NCI-H526 treated with DMSO at 0.1 percent for 48 hours (cell line): ENCODE data around the gene RCAN2.
"Not testable (repeated sequence)": the region's sequence is repeated elsewhere in the genome, so short reads cannot be mapped to it uniquely, and the experiment has no call there.

ENCODE experiments used
- DNase-seq: peaks from one replicate; lab custom pipeline; 2025; lab: John Stamatoyannopoulos, UW

RCAN2 gene

GRCh38 chr6:46440141-46440540, 51.1 kb downstream of the RCAN2 start:
- no peak for DNase-seq

- DNase-seq, result no peak
These were observed 53.0 kb downstream of the RCAN2 start for GRCh38 chr6:46438245-46438644.

DNA sequence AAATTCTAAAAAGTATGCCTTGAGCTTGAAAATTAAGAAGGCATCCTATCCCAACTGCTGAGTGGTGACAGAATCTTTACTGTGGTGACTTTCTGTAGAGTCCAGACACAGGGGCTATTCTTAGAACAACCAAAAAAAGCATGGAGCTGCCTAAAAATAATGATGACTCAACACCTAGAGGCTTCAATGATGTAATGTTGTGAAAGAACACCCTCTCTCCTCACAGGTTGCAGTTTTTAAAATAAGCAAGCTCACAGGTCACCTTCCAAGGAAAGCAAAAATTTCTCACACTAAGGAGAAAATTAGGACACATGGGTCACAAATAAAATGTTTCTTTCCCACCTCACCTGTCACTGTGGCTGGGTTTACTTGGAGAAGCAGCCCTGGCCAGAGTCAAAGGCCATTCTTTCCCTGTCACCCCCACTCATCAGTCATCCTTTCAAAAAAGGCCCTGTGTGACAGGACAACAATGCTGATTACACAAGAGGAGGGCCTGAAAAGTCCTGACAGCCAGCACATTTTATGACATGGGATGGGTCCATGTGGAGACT, 53.5 kb downstream of the RCAN2 start:
- no peak for DNase-seq

DNA sequence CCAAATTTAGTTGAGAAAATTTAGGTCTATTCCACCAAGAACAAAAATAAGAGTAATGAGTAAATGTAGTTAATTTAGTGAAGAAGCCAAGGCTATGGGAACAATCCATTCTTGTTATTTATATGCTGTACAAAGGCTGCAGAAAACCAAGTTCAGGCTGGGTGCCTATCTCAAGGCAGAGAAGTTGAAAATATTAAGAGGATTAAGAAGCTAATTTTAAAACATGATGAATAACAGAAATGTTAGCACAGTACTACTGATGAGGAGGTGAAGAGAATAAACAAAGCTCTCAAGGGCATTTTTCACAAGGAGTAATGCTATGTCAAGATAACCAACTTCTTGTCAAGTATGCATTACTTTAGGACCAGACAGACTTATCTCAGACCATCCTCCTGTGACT, 68.6 kb downstream of the RCAN2 start:
- DNase-seq, result no peak

DNA sequence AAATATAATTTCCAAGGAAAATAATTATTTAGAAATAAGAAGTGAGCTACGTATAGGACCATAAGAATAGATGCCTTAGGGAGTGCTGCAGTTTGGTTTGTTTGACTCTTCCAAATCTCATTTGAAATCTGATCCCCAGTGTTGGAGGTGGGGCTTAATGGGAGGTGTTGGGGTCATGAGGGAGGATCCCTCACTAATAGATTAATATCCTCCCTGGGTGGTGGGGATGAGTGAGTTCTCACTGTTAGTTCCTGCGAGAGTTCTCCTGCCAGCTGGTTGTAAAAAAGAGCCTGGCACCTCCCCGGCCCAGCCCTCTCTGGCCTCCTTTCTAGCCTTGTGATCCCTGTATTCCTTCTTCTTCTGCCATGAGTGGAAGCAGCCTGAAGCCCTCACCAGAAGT, 69.3 kb downstream of the RCAN2 start:
- no peak for DNase-seq

DNA sequence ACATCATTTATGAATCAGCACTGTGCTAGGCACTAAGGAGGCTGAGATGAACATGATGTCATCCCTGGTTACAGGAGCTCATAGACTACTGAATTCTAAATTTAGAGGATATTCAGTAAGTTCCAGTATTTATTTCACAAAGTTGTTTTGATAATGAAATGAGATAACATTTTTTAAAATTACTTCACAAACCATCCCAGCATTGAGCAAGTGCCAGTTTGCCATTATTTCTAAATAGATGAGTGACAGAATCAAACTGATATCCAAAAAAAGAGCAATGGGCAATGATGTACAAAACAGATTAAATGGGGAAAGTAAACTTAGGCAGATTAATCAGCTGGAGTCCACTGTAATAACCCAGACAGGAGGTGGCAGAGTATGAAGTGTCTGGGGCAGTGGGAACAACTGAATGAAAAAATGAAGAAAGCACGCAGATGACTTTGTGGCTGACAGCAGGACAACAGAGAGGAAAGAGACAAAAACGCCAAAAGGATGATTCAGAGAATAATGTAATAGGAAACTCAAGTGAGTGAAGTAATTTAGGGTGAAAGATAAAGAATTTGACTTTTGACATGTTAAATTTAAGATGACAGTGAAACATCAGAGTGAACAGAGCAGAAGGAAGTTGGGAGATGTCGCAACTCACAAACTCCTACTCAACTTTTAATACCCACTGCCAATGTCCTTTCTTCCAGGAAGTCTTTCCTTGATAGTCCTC, 70.2 kb downstream of the RCAN2 start:
- DNase-seq, result no peak

DNA sequence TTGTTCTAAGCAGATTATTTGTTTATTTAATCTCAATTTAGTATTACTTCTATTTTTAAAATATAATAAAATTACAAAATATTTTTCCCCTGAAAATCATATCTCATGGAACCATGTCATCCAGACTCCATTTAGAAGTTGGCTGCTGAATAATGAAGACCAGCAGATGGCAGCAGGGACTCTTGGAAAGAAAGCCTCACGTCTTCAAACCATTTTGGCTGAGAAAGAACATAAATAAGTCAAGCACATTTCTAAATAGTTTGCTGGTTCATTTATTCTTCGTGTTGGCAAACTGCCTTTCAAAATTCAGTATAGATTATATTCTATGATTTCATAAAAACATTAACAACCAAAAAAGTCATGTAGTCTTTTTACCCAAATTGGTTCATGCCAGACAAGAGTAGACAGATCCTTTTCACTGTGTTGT, 71.7 kb downstream of the RCAN2 start:
- DNase-seq, result peak; percentile 17

GRCh38 chr6:46414398-46414797, 76.9 kb downstream of the RCAN2 start:
- no peak for DNase-seq

- DNase-seq, result no peak
These were observed 78.6 kb downstream of the RCAN2 start for GRCh38 chr6:46412662-46413061.

DNA sequence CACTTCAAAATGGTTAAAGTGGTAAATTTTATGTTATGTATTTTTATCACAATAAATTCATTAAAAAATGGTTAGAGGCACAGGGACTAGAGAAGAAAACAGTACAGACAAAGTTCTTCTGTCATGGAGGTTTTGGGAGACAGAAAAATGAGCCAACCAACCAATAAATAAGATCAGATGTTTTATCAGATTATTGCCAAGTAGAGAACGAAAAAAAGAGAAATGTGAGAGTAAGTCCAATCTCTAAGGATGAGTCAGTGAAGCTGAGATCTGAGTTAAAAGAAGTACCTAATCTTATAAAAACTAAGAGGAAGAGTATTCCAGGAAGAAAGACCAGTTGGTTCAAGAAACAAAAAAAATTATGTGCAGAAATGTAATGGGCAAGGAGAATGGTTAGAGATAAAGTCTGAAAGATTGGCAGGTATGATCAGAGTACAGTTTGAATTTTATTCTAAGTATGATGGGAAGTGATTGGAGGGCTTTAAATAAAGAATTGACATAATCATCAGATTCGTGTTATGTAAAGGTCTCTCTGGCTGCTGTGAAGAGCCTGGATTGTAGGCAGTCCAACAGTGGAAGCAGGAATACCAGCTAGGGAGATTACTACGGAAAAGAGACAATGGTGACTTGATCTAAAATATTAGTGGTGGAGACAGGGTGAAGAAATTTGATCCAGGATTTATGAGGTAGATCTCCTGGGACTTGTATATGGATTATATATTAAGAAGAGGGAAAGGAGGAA, 79.6 kb downstream of the RCAN2 start:
- no peak for DNase-seq

- peak; percentile 44 for DNase-seq
These were observed 80.8 kb downstream of the RCAN2 start for GRCh38 chr6:46410334-46410953.

DNA sequence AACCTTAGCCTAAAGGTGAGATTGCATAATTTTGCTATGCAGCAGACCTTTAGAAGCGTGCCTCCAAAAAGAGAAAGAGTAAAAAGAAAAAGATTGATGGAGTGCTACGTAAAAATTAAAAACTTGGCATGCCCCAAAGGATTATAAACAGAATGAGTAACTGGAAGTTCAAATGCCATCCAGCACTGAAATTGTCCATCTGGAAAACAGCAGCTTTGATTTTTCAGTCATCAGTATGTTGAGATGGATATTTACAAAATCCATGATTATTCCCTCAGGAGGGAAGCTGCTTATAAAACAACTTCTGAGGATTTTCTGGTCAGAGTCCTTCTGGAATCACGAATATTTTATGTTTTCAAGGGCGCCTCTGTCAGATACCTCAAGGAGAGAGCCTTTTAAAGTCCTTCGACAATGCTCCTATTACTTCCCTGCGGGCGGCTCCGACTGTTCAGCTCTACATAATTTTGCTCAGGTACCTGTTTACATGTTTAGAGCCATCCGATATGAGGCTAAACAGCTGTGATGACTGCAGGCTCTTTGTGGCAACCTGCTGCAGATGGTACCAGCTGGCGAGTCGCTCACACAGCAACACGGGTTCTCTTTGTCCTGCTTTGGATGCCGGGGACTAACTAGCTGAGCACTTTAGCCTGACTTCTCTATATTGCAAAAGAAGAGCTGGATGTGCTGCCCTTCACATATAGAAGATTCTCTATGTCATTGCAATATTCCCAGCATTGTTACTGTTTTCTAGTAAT, 83.3 kb downstream of the RCAN2 start:
- DNase-seq, result no peak

DNA sequence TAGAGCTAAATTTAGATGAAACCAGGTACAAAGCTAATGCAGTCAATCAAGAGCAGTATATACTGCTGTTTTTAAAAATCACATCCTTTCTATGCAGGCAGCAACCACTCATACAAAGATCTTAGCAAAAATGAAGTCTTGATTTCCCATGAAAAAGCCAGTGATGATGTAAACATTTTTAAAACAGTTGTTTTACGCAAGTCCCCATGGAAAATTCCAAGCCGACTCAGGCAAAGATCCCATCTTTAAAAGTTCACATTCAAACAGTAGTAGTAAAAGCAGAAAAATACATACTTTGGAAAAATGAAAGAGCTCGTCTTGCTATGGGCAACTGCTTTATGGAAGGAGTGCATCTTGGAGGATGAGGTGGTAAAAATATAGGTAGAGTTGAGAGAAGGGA, 84.0 kb downstream of the RCAN2 start:
- DNase-seq, result no peak

DNA sequence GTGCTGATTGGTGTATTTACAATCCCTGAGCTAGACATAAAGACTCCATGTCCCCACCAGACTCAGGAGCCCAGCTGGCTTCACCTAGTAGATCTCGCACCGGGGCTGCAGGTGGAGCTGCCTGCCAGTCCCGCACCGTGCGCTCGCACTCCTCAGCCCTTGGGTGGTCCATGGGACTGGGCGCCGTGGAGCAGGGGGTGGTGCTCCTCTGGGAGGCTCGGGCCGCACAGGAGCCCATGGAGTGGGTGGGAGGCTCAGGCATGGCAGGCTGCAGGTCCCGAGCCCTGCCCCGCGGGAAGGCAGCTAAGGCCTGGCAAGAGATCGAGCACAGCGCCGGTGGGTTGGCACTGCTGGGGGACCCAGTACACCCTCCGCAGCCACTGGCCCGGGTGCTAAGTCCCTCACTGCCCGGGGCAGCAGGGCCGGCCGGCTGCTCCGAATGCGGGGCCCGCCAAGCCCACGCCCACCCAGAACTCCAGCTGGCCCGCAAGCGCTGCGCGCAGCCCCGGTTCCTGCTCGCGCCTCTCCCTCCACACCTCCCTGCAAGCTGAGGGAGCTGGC, 85.5 kb downstream of the RCAN2 start:
- not testable (repeated sequence) for DNase-seq

GRCh38 chr6:46400898-46401297, 90.4 kb downstream of the RCAN2 start:
- no peak for DNase-seq

DNA sequence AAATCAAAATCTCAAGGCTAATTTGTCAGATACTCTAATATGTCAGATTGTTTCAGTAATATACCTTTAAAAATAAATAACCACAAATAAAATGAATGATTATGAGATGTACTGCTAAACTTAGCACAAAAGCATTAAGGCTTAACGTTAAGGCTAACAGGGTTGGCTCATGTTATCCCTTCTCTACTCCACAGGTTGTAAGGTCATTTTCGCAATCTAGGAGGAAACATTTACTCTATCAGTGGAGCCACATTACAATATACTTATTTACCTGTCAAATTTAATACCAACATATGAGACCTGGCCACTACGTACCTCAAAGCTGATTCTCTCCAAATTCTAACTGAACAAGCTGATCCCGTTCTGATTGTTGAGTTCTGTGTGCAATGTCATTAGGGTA, 95.7 kb downstream of the RCAN2 start:
- no peak for DNase-seq

DNA sequence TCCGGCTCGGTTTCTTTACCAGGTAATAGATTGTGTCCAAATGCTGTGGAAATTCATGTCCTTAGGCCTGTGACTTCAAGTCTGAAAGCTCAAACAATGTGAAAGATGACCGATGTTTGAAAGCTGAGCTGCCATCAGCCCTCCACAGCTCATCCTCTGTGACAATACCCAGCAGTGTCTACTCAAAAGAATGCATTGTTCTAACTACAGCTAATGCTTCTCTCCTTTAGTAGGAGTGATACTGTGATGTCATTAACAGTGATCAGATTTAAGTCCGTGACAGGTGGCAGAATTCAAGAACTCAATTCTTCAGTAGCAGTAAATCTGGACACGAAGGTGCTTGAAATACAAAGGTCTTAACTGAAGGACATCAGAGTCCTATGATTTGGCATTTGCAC, 97.3 kb downstream of the RCAN2 start:
- DNase-seq, result no peak

GRCh38 chr6:46393161-46393939, 97.9 kb downstream of the RCAN2 start:
- DNase-seq, result no peak

- DNase-seq, result no peak
These were observed 99.0 kb downstream of the RCAN2 start for GRCh38 chr6:46392294-46392693.

- DNase-seq, result no peak
These were observed 100.9 kb downstream of the RCAN2 start for GRCh38 chr6:46390153-46390876.
